GM18951 (cell line): ENCODE results near the gene SORT1.
"Not testable (repeated sequence)": the region's sequence is repeated elsewhere in the genome, so short reads cannot be mapped to it uniquely, and the experiment has no call there.

Source experiments
- POLR2A ChIP-seq: IDR thresholded peaks from 4 replicates; pipeline ENCODE4 v1.6.1; 2011; ENCODE audit warnings: mild to moderate bottlenecking; ENCODE audit not compliant: insufficient read length, insufficient read depth; ENCODE audit errors: extremely low read depth
- in situ Hi-C: fragments of 300-500 bp; cut with MboI; formaldehyde crosslinking; loops from one replicate; pipeline ENCODE4 v1.12.0; 2022; ENCODE audit warnings: low sequenced_read_pairs, mixed read lengths, inconsistent platforms; ENCODE audit not compliant: unreplicated experiment

The SORT1 gene

GRCh38 chr1:109319114-109319513 is 78.6 kb downstream of the SORT1 start:
- no peak for TF ChIP-seq POLR2A

GRCh38 chr1:109316506-109316905 is 81.2 kb downstream of the SORT1 start:
- in situ Hi-C loops, result no loop called here
- no peak for TF ChIP-seq POLR2A

More at GRCh38 chr1:109319114-109319513, 78.6 kb downstream of the SORT1 start:
- in situ Hi-C loops, result no loop called here

GRCh38 chr1:109315288-109315687 is 82.4 kb downstream of the SORT1 start:
- TF ChIP-seq POLR2A, result no peak
- in situ Hi-C loops, result no loop called here

GRCh38 chr1:109314795-109315194 is 82.9 kb downstream of the SORT1 start:
- TF ChIP-seq POLR2A, result no peak
- in situ Hi-C loops, result no loop called here

- in situ Hi-C loops, result no loop called here
- TF ChIP-seq POLR2A, result no peak
These were observed 84.5 kb downstream of the SORT1 start for GRCh38 chr1:109312978-109313775.

- no peak for TF ChIP-seq POLR2A
- in situ Hi-C loops, result no loop called here
These were observed 85.5 kb downstream of the SORT1 start for GRCh38 chr1:109312246-109312645.

GRCh38 chr1:109309347-109309746 is 88.4 kb downstream of the SORT1 start:
- TF ChIP-seq POLR2A, result no peak
- in situ Hi-C loops, result no loop called here

- in situ Hi-C loops, result no loop called here
- no peak for TF ChIP-seq POLR2A
These were observed 90.3 kb downstream of the SORT1 start for GRCh38 chr1:109307274-109308021.

GRCh38 chr1:109306832-109307273 is 90.9 kb downstream of the SORT1 start, which contains the start of gene MYBPHL:
MYBPHL (minus strand) TSS chr1:109307011; CDS start chr1:109306991, 20 bp downstream.
- no peak for TF ChIP-seq POLR2A
- in situ Hi-C loops, result no loop called here

- in situ Hi-C loops, result not testable (repeated sequence)
These were observed 91.7 kb downstream of the SORT1 start for GRCh38 chr1:109305991-109306390.

- in situ Hi-C loops, result no loop called here
- TF ChIP-seq POLR2A, result no peak
These were observed 93.3 kb downstream of the SORT1 start for GRCh38 chr1:109304226-109304920.

- no peak for TF ChIP-seq POLR2A
- in situ Hi-C loops, result no loop called here
These were observed 95.8 kb downstream of the SORT1 start for GRCh38 chr1:109301874-109302273.

GRCh38 chr1:109300650-109301151 is 97.0 kb downstream of the SORT1 start:
- no peak for TF ChIP-seq POLR2A
- in situ Hi-C loops, result no loop called here

GRCh38 chr1:109299558-109300343 is 98.0 kb downstream of the SORT1 start:
- TF ChIP-seq POLR2A, result no peak
- in situ Hi-C loops, result loop anchor here (5.0 kb wide), 1 partner anchor 63 kb away; no protein-coding TSS in a partner anchor
